Measurements from ENCODE around the gene DBT.
"Not testable (repeated sequence)": the region's sequence is repeated elsewhere in the genome, so short reads cannot be mapped to it uniquely, and the experiment has no call there.

DBT gene

DNA sequence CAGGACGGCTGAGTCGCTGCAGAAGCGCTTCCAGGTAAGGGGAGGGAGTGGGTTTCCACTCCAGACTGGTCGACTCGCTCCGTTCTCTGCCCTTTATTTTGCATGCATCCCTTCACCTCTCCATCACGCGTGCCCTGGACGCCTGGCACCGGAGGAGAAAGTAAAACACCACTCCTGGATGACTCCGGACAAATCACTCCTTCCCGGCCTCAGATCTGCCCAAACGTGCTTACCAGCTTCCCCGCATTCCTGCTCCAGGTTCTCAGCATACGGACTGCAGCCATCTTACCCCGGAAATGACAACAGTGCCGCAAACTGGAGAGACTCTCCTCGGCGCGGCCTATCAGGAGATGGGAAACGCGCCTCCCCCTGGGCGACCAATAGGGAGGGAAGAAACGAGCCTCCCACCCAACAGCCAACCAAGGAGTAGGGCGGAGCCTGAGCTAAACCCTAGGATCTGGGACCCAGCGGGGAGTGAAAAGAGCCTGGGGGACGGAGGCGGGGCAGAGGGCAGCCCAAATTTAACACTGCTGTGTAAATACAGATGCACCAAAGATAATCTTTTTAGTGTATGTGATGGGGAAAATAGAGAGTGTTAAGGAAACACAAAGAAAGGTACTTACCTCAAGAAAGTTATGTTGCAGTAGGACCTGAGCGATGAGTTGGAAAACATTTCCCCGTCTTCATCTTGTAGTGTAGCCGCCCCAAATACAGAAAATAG, at the start of gene DBT:
Gene DBT (minus strand): TSS at position 298 of the 721 bp plus-strand sequence. CDS start 14 bp downstream, at position 284.
- DNase-seq: peak; percentile 90 to 94

DNA sequence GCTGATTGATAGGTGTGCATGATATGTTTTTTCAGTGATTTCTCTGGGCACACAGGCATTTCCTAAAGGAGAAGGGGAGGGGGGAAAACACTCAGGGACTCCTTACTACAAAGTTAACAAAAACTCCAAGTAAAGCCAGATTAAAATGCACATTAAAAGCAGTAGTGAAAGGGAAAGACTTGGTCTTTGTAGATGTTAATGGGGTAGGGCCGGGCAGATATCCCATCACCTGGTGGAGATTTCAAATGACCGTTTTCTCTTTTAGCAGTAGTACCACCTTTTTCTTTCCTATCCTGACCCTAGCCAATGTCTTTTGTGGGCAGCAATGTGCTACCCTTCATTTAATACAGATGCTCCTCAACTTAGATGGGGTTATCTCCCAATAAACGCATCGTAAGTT, 48.9 kb upstream of the DBT start:
- DNase-seq: no peak

DNA sequence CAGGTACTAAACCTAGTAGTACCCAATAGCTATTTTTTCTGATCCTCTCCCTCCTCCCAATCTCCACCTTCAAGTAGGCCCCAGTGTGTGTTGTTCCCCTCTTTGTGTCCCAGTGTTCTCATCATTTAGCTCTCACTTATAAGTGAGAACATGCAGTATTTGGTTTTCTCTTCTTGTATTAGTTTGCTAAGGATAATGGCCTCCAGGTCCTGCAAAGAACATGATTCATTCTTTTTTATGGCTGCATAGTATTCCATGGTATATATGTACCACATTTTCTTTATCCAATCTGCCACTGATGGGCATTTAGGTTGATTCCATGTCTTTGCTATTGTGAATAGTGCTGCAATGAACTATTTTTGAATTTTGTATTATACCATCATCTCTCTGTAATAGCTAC, 47.4 kb upstream of the DBT start:
- DNase-seq: not testable (repeated sequence)

DNA sequence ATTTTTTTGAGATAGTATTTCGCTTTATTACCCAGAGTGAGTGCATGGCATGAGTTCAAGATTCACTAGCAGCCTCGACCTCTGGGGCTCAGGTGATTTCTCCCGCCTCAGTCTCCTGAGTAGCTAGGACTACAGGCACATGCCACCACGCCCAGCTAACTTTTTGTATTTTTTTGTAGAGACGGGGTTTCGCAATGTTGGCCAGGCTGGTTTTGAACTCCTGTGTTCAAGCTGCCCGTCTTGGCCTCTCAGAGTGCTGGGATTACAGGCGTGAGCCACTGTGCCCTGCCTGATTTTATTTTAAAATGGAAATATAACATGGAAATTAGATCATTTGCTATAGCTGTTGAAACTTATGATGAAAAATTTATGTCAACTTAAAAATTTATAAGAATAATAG, 46.5 kb upstream of the DBT start:
- DNase-seq: no peak

DNA sequence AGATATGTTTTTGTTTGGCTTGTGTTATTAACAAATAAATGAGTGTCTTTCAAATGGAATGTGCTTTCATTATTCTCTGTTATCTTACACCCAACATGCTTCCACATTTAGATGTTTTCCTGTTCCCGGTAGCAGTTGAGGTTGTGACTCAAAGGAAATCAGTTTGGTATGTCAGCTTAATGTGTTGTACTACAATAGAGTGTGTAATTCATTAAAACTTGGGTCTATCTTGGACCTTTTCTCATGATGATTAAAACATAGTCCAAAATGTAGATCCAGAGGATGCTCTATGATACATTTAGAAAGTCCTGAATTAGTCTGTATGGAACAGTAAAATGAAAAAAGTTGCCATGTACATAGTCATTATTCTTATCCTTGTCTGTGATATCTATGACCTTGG, 43.1 kb upstream of the DBT start:
- DNase-seq: no peak

DNA sequence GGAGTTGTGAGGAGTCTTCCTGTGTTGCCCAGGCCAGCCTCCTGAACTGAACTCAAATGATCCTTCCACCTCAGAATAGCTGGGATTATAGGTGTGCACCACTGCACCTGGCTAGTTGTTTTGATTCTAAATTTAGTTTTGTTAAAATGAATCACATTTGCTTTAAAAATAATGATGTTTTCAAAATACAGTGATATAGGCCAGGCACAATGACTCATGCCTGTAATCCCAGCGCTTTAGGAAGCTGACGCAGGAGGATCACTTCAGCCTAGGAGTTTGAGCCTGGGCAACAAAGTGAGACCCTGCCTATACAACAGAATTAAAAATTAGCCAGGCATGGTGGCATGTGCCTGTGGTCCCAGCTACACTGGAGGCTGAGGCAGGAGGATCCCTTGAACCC, 40.7 kb upstream of the DBT start:
- no peak for DNase-seq

DNA sequence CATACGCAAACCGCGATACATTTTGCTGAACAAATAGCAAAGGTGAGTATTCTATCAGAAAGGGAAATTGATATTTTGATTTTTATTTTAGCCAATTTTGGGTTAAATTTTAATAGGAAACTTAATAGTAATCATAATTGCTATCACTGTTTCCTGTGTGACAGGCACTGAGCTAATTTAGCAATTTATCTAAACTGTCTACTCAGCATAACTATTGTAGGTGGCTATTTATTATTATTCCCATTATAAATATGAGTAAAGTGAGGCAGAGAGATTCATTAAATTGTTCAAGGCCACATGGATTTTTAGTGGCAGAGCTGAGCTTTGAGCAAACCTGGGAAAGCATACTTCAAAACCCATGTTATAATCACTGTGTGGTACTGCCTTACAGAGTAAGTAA, 37.5 kb upstream of the DBT start:
- DNase-seq: no peak

DNA sequence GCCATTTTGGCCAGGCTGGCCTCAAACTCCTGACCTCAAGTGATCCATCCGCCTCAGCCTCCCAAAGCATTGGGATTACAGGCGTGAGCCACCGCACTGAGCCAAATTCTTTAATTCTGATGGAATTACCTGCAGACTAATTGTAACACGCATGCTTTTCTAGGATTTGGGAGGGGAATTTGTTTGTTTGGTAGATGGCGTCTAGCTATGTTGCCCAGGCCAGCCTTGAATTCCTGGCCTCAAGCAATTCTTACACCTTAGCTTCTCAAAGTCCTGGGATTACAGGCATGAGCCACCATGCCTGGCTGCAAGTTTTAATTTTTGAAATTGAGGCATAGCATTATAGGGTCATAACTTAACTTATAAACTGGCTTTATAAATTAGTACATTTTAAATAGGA, 35.0 kb upstream of the DBT start:
- DNase-seq: no peak

DNA sequence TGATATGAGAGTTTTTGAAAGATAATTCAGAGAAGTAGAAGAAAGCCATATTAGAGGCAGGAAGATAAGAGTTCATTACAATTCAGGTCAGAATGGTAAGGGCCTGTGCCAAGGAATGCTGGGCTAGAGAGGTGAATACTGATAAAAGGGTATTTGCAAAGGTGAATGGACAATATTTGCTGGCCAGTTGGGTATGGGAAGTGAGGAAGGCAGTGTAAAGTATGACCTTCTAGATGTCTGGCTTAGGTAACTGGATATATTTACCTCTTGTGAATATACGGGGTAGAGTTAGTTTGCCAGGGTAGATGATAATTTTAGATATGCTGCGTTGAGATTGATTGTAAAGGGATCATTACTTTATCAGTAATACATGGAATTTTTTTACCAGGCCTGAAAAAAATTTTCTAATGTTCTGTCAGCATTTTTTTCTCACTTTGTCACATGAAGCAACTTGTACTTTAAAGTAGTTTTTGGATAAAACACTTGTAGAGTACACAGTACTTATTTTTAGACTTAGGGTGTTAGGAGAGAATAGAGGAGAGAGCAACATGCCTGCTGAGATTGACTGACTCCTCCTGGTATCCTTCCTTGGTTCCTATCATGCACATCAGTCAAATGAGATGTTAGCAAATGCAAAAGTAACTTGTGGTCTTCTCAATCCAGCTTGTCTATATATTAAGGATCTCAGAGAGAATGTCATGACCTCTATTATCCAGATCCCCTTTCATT, 30.5 kb upstream of the DBT start:
- no peak for DNase-seq

DNA sequence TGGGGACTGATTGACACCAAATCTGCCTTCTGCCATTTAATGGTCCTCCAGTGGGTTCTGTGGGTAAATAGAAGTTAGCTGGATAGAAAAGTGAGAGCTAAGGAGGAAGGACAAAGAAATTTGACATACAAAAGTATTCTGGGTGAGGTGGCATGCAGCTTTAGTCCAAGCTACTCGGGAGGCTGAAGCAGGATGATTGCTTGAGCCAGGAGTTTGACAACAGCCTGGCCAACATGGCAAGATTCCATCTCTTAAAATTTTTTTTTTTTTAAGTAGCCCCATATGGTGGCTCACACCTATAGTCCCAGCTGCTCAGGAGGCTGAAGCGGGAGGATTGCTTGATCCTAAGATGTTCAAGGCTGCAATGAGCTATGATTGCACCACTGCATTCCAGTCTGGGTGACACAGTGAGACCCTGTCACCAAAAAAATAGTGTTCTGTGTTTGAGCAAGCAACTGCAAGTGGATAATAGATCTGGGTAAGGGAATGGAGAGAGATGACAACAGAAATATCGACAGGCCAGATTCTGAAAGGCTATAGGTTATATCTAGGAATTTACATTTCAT, 29.8 kb upstream of the DBT start:
- DNase-seq: no peak

DNA sequence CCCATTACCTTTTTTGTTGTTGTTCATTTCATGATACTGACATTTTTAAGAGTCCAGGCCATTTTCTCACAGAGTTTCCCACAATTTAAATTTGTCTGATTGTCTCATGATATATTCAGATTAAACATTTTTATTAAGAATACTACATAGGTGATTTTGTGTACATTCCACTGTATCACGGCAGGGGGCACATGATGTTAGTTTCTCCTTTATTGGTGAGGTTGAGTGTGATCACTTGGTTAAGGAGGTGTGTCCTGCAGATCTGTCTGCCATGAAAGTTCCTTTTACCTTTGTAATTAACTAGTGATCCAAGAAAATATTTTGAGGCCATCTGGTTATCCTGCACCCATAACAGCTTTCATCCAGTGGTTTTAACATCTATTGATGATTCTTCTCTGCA, 28.2 kb upstream of the DBT start:
- DNase-seq: peak; percentile 9 to 26

DNA sequence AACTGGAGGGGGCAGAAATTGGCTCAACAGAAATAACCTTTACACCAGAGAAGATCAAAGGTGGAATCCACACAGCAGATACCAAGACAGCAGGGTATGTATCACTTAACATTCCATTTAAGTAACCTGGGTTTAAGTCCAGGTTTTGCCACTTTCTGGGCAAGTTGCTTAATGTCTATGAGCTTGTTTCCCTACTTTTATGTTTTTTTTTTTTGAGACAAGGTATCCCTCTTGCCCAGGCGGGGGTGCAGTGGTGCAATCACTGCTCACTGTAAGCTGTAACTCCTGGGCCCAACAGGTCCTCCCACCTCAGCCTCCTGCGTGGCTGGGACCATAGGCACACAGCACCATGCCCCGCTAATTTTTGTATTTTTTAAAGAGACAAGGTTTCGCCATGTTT, 18.6 kb upstream of the DBT start:
- no peak for DNase-seq

DNA sequence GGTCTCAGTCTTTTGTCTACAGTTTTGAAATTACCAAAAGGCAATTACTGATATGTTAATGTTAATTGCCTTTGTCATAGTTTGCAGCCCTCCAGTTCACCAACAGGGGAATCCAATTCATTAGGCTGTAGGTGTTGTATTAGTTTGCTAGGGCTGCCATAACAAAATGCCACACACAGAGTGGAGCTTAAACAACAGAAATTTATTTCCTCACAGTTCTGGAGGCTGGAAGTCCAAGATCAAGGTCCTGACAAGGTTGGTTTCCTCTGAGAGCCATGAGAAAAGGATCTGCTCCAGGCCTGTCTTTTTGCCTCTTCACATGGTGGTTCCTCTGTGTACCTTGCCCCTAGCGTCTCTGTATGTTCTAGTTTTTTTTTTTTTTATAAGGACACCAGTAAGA, 17.6 kb upstream of the DBT start:
- no peak for DNase-seq

DNA sequence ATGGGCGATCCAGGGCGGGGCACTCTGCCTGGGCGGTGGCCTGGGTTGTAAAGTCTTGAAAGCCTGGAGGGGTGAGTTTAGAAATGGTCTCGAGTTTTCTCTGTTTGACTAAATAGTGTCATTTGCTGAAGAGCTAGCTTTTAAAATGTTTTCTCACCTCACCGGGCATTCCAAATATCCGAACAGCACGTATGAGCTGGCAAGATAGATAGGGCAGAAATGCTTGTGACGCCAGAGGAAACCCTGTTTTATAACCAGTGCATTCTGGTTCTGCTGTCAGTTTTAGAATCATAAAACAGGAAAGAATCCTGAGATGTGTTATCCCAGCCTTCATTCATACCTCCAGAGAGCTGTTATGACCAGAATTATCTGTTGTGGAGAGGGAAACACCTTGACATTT, 17.1 kb upstream of the DBT start:
- DNase-seq: peak in 1 of 2 donors; percentile 28

DNA sequence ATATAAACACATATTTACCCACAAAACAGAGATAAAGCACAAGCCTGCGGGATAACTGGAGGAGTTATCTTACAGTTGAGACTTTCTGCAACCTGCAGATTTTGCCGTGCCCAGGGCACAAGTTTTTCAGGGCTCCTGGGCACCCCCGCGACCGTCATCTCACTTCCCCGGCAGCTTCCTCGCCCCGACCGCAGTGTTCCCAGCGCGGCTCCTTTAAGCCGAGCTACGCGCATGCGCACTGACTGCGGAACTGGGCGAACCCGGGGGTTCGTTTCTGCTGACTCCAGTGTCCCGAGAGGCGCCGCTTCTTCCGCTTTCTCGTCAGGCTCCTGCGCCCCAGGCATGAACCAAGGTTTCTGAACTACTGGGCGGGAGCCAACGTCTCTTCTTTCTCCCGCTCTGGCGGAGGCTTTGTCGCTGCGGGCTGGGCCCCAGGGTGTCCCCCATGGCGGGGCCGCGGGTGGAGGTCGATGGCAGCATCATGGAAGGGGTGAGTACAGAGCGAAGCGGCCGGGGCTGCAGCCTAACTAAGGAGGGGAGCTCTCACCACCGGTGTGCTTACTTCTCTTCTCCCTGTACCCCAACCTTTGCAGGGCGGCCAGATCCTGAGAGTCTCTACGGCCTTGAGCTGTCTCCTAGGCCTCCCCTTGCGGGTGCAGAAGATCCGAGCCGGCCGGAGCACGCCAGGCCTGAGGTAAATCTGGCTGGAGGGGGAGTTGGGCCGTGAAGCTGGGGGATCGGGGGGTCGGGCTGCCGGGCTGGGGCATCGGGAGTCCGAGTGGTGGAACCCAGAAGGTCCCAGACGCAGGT, 16.5 kb upstream of the DBT start, which contains the start of gene RTCA:
Gene RTCA (plus strand): TSS at position 286 of the 810 bp plus-strand sequence. CDS start 160 bp downstream, at position 446.
- DNase-seq: peak; percentile 96

DNA sequence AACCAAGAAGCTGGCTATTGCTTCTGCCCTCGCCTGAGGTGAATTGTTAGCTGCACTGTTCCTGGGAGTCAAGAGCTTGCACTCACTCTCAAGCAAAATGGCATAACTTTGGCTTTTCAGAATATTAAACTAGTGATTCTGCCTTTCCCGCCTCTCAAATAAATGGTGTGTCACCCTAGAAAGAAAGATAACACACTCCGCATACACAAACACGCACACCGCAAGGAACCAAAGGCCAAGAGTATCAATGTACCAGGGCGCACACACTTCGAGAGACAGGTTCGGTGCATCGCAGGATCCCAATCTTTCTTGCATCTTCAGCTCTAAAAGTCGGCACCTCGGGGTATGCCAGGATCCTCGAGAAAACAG, 15.9 kb upstream of the DBT start:
- DNase-seq: no peak

DNA sequence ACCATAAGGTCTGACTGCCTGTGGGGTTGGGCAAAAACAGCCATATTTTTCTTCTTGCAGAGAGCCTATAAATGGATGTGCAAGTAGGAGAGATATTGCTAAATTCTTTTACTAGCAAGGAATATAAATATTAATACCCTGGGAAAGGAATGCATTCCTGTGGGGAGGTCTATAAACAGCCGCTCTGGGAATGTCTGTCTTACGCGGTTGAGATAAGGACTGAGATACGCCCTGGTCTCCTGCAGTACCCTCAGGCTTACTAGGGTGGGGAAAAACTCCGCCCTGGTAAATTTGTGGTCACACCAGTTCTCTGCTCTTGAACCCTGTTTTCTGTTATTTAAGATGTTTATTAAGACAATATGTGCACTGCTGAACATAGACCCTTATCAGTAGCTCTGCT, 14.4 kb upstream of the DBT start:
- not testable (repeated sequence) for DNase-seq

DNA sequence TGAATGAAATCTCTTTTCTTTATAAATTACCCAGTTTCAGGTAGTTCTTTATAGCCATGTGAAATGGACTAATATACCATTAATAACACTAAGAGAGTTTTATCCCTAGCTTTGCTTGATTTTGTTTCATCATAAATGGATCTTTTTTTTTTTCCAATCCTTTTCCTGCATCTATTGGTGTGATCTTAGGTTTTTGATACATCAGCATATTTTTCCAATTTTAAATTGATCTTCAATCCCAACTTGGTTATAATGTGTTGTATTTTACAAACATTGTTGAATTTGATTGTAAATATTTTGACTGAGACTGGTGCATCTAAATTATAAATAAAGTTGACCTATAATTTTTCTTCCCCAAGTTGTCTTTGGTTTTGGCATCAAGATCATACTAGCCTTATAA, 12.1 kb upstream of the DBT start:
- DNase-seq: no peak

DNA sequence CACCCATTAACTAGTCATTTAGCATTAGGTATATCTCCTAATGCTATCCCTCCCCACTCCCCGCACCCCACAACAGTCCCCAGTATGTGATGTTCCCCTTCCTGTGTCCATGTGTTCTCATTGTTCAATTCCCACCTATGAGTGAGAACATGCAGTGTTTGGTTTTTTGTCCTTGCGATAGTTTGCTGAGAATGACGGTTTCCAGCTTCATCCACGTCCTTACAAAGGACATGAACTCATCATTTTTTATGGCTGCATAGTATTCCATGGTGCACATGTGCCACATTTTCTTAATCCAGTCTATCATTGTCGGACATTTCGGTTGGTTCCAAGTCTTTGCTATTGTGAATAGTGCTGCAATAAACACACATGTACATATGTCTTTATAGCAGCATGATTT, 8.8 kb upstream of the DBT start:
- not testable (repeated sequence) for DNase-seq

DNA sequence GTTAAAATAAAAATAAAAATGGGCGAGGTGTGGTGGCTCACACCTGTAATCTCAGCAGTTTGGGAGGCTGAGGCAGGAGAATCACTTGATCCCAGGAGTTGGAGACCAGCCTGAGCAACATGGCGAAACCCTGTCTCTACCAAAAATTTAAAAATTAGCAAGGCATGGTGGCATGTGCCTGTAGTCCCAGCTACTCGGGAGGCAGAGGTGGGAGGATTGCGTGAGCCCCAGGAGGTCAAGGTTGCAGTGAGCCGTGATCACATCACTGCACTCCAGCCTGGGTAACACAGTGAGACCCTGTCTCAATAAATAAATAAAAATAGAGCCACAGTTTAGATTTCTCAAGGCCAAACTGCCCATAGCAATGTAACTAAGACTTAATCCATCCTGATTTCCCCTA, 6.6 kb upstream of the DBT start:
- DNase-seq: not testable (repeated sequence)

DNA sequence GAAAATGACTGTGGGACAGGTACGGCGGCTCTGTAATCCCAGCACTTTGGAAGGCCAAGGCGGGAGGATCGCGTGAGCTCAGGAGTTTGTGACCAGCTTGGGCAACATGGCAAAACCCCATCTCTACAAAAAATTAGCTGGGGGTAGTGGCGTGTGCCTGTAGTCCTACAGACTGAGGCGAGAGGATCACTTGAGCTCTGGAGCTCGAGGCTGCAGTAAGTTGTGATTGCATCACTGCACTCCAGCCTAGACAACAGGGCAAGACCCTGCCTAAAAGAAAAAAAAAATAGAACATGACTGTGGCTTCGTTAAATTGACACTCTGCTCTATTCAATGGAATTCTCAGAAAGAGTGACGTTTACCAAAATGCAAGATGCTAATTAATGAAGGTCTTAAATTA, 3.9 kb upstream of the DBT start:
- DNase-seq: no peak

DNA sequence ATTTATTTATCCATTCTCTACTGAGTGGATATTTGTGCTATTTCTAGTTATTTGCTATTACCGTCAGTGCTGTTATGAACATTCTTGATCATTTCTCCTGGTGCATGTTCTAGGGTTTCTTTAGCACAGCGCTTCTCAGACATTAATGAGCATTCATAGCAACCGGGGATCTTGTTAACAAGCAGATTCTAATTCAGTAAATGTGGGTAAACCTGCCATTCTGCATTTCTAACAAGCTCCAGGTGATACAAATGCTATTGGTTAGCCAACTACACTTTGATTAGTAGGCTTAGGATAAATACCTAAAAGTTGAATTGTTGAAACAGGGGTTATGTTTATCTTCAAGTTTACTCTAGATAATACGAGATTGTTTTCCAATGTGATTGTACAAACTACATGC, 3.3 kb upstream of the DBT start:
- DNase-seq: no peak

DNA sequence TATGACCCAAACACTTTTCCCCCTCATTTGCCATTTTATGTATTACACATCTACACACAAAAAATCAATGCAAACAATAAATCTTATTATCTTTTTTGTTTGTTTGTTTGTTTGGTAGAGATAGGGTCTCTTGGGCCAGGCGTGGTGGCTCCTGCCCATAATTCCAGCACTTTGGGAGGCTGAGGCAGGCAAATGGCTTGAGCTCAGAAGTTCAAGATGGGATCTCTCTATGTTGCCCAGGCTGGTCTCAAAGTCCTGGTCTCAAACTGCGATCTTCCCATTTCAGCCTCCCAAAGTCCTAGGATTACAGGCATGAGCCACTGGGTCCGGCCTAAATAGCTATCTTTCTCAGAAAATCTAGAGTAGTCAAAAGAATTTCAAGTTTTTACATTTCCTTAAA, 1.2 kb upstream of the DBT start:
- DNase-seq: no peak
